Pancreas (tissue), 10 donors: Measurements from ENCODE around the gene HOXC9. TPM values are rescaled to one million over a fixed set of nuclear protein-coding genes. Genes with fewer than 3 reads are reported as not detected.

Experiments used
- ATAC-seq, 4 donors: fragments of 200-7000 bp; cut with Tn5 transposase; one replicate each; pipeline versions ENCODE4 v1.8.0 to v1.9.1; 2020; ENCODE audit warnings: mild to moderate bottlenecking in 4 of 4, moderate library complexity in 4 of 4
- DNase-seq, 6 donors: peaks; one replicate each; pipeline ENCODE4 v3.0.0-alpha.2; 2020
- FAIRE-seq: peaks from 2 replicates; lab custom pipeline; 2012; peaks lifted over from hg19 to GRCh38; lab: Jason Lieb, UNC
- H3K27ac ChIP-seq, 4 donors: fragments of 200-600 bp; sonication (generic); 1 replicate in 3 of 4; 2 replicates in 1 of 4; pipeline versions ENCODE4 v1.5.0 to v1.8.0; 2020
- H3K27me3 ChIP-seq, 4 donors: fragments of 200-600 bp; one replicate each; pipeline ENCODE4 v1.8.0; 2021
- H3K36me3 ChIP-seq, 3 donors: fragments of 200-600 bp; sonication (generic) in 1 of 3; one replicate each; pipeline versions ENCODE4 v1.5.0 to v1.8.0; 2020 to 2021
- H3K4me1 ChIP-seq, 3 donors: fragments of 200-600 bp; one replicate each; pipeline ENCODE4 v1.8.0; 2021
- H3K4me3 ChIP-seq, 4 donors: fragments of 200-600 bp; sonication (generic) in 2 of 4; one replicate each; pipeline versions ENCODE4 v1.5.0 to v1.8.0; 2020 to 2021
- H3K9me3 ChIP-seq, 4 donors: fragments of 200-600 bp; one replicate each; pipeline ENCODE4 v1.8.0; 2021
- CTCF ChIP-seq, 4 donors: fragments of 200-600 bp; sonication (generic) in 3 of 4; IDR thresholded peaks; one replicate each; pipeline versions ENCODE4 v1.5.0 to v1.8.0; 2021; ENCODE audit warnings: antibody characterized with exemption in 4 of 4
- WGBS, 2 donors: extraction: QIAGEN DNeasy Blood & Tissue Kit; methylation state at CpG; one replicate each; pipeline ENCODE4 v1.1.7; 2013; 5-methylcytosine and 5-hydroxymethylcytosine counted together
- intact Hi-C, 3 donors: fragments of 100-400 bp; cut with DNase I; formaldehyde crosslinking; loops; one replicate each; pipeline versions ENCODE4 v1.11.1 to v1.14.2; 2022
- polyA plus RNA-seq, 2 donors: library from polyadenylated mRNA; stranded (reverse); fragments of 200-250 nt; gene quantifications; one replicate each; pipeline ENCODE4 v1.2.3, GENCODE V29; 2013
- total RNA-seq, 6 donors: library from RNA; stranded (reverse); fragmentation: NEBNext Ultra II Directional in 4 of 6; extraction: Animal tissue kit (Norgen Biotek cat#: 25700) in 4 of 6; gene quantifications; one replicate each; pipeline versions ENCODE4 v1.2.1 to v1.2.4, GENCODE V29; 2021 to 2023
- donor health status: healthy with polysubstance abuse.
- donor health status: DM: no; HTN: no; CAD: no; lungs with moderate emphysema.
- donor health status: DM: no; HTN: no; CAD: no.
- donor health status: control.
- donor health status: control.
- donor health status: Bipolar disorder and iron deficiency.
- donor health status: DM: yes; HTN: yes; CAD: no.
- donor health status: DM: no; HTN: no; CAD: no.
- donor health status: DM: no; HTN: no; CAD: no.
- donor health status: DM: yes; HTN: yes; CAD: no.

Gene HOXC9
- total and polyA plus RNA-seq, 8 donors, result 0.19 to 0.27 (median 0.26) TPM; not detected in 5

- WGBS, 2 donors, result 19 to 21% methylated on average over 19 of the region's 19 CpGs
- Histone ChIP-seq H3K36me3 (no peaks in the 10 kb centered on the region), H3K4me3 (no peak overlapping the region), H3K9me3 (no peaks in the 10 kb centered on the region), H3K4me1 (peaks cover 0 to 5% (median 5%) of the 10 kb centered on the region in 3 donors), H3K27me3 (peaks cover 0 to 64% (median 7%) of the 10 kb centered on the region in 4 donors), H3K27ac (no peak overlapping the region)
- DNase-seq (no peak), FAIRE-seq (no peak), ATAC-seq (no peak)
- intact Hi-C loops, result loop anchor here in 1 of 3 donors (10.0 kb wide), 1 partner anchor 192 kb away; no protein-coding TSS in a partner anchor
- no peak for TF ChIP-seq CTCF (IDR thresholded peaks at IDR 0.05)
Observed at GRCh38 chr12:54002278-54002914, 2.4 kb downstream of the HOXC9 start.

GRCh38 chr12:54002915-54003389, 3.0 kb downstream of the HOXC9 start:
- TF ChIP-seq CTCF (IDR thresholded peaks at IDR 0.05), result no peak
- FAIRE-seq (no peak), ATAC-seq (no peak), DNase-seq (no peak)
- Histone ChIP-seq H3K27ac (no peak overlapping the region), H3K4me1 (peaks cover 0 to 5% (median 5%) of the 10 kb centered on the region in 3 donors), H3K9me3 (no peaks in the 10 kb centered on the region), H3K36me3 (no peaks in the 10 kb centered on the region), H3K4me3 (no peak overlapping the region), H3K27me3 (peaks cover 0 to 64% (median 7%) of the 10 kb centered on the region in 4 donors)
- intact Hi-C loops, result loop anchor here in 1 of 3 donors (10.0 kb wide), 1 partner anchor 192 kb away; no protein-coding TSS in a partner anchor
- 24 to 31% methylated on average over 19 of the region's 19 CpGs for whole genome bisulfite sequencing, 2 donors

- Histone ChIP-seq H3K9me3 (no peaks in the 10 kb centered on the region), H3K36me3 (no peaks in the 10 kb centered on the region), H3K4me3 (no peak overlapping the region), H3K27ac (no peak overlapping the region), H3K4me1 (peaks cover 0 to 5% (median 5%) of the 10 kb centered on the region in 3 donors), H3K27me3 (peaks cover 0 to 65% (median 8%) of the 10 kb centered on the region in 4 donors)
- 32 to 36% methylated on average over 3 of the region's 3 CpGs for WGBS, 2 donors
- intact Hi-C loops, result loop anchor here in 1 of 3 donors (10.0 kb wide), 1 partner anchor 191 kb away; no protein-coding TSS in a partner anchor
- DNase-seq (no peak), FAIRE-seq (no peak), ATAC-seq (no peak)
- TF ChIP-seq CTCF (IDR thresholded peaks at IDR 0.05), result no peak
Observed at GRCh38 chr12:54003625-54004024, 3.7 kb downstream of the HOXC9 start.

GRCh38 chr12:54004063-54004840, 4.3 kb downstream of the HOXC9 start:
- no peaks in the 10 kb centered on the region for H3K9me3 ChIP-seq
- FAIRE-seq (no peak), DNase-seq (no peak), ATAC-seq (no peak)
- 16 to 23% methylated on average over 20 of the region's 20 CpGs for WGBS, 2 donors
- peaks cover 0 to 5% (median 5%) of the 10 kb centered on the region in 3 donors for H3K4me1 ChIP-seq
- H3K27me3 ChIP-seq, result peaks cover 0 to 67% (median 8%) of the 10 kb centered on the region in 4 donors
- TF ChIP-seq CTCF (IDR thresholded peaks at IDR 0.05), result no peak
- H3K36me3 ChIP-seq, result no peaks in the 10 kb centered on the region
- H3K27ac ChIP-seq, result no peak overlapping the region
- no peak overlapping the region for H3K4me3 ChIP-seq
- intact Hi-C loops, result loop anchor here in 1 of 3 donors (10.0 kb wide), 1 partner anchor 191 kb away; no protein-coding TSS in a partner anchor
